GM18868 (cell line): Measurements from ENCODE around the gene ITPKB.
"Not testable (repeated sequence)": the region's sequence is repeated elsewhere in the genome, so short reads cannot be mapped to it uniquely, and the experiment has no call there.

Experiments used
- ATAC-seq: cut with Tn5 transposase; IDR thresholded peaks from one replicate; pipeline ENCODE4 v1.9.1; 2021; ENCODE audit warnings: mild to moderate bottlenecking, moderate library complexity; ENCODE audit not compliant: unreplicated experiment

The ITPKB gene

GRCh38 chr1:226643177-226643576 is 95.9 kb downstream of the ITPKB start:
- ATAC-seq = peak; percentile 80

GRCh38 chr1:226642421-226642820 is 96.7 kb downstream of the ITPKB start:
- ATAC-seq = no peak

- ATAC-seq = no peak
These were observed 97.3 kb downstream of the ITPKB start for GRCh38 chr1:226641671-226642231.

GRCh38 chr1:226640321-226641136 is 98.6 kb downstream of the ITPKB start:
- ATAC-seq = no peak

GRCh38 chr1:226639631-226640061 is 99.4 kb downstream of the ITPKB start:
- ATAC-seq = no peak

GRCh38 chr1:226639206-226639605 is 99.9 kb downstream of the ITPKB start:
- not testable (repeated sequence) for ATAC-seq

- no peak for ATAC-seq
These were observed 100.5 kb downstream of the ITPKB start for GRCh38 chr1:226638608-226639007.

- ATAC-seq = no peak
These were observed 101.0 kb downstream of the ITPKB start for GRCh38 chr1:226638001-226638601.

- ATAC-seq = no peak
These were observed 101.7 kb downstream of the ITPKB start for GRCh38 chr1:226637147-226637935.

- no peak for ATAC-seq
These were observed 102.3 kb downstream of the ITPKB start for GRCh38 chr1:226636847-226637096.

- ATAC-seq = no peak
These were observed 103.6 kb downstream of the ITPKB start for GRCh38 chr1:226635456-226635941.

- no peak for ATAC-seq
These were observed 104.4 kb downstream of the ITPKB start for GRCh38 chr1:226634611-226635246.

- ATAC-seq = peak; percentile 81
These were observed 104.9 kb downstream of the ITPKB start for GRCh38 chr1:226634166-226634588.

GRCh38 chr1:226633541-226634165 is 105.4 kb downstream of the ITPKB start:
- ATAC-seq = no peak

- ATAC-seq = no peak
These were observed 106.1 kb downstream of the ITPKB start for GRCh38 chr1:226632922-226633351.

GRCh38 chr1:226632169-226632879 is 106.8 kb downstream of the ITPKB start:
- ATAC-seq = no peak

- no peak for ATAC-seq
These were observed 107.7 kb downstream of the ITPKB start for GRCh38 chr1:226631229-226632000.

- ATAC-seq = no peak
These were observed 108.5 kb downstream of the ITPKB start for GRCh38 chr1:226630592-226630991.
